Esophagus squamous epithelium (tissue), 4 donors: ENCODE measurements around the gene TBCD.

Source experiments
- CTCF ChIP-seq, 6 experiments: fragments of 450-650 bp in 4 of 6; fragments of 200-600 bp in 2 of 6; sonication (generic) in 2 of 6; IDR thresholded peaks; one replicate each; pipeline ENCODE4 v1.5.1; 2016 to 2019; ENCODE audit warnings: antibody characterized with exemption in 6 of 6, mild to moderate bottlenecking in 4 of 6, moderate library complexity in 4 of 6
- POLR2A ChIP-seq, 4 donors: fragments of 450-650 bp; IDR thresholded peaks; one replicate each; pipeline ENCODE4 v1.6.1; 2017; ENCODE audit warnings: antibody characterized with exemption in 4 of 4, mild to moderate bottlenecking in 4 of 4, moderate library complexity in 3 of 4

GRCh38 chr17:82887255-82888164 lies 135.6 kb downstream of the TBCD start:
- TF ChIP-seq CTCF (IDR thresholded peaks at IDR 0.05) (no peak), POLR2A (IDR thresholded peaks at IDR 0.05) (no peak)
